Measurements from ENCODE around the gene GSK3A. TPM values are rescaled to one million over a fixed set of nuclear protein-coding genes. Genes with fewer than 3 reads are reported as not detected.

Gene GSK3A
- polyA plus RNA-seq, 2 donors: 32.9 TPM

DNA sequence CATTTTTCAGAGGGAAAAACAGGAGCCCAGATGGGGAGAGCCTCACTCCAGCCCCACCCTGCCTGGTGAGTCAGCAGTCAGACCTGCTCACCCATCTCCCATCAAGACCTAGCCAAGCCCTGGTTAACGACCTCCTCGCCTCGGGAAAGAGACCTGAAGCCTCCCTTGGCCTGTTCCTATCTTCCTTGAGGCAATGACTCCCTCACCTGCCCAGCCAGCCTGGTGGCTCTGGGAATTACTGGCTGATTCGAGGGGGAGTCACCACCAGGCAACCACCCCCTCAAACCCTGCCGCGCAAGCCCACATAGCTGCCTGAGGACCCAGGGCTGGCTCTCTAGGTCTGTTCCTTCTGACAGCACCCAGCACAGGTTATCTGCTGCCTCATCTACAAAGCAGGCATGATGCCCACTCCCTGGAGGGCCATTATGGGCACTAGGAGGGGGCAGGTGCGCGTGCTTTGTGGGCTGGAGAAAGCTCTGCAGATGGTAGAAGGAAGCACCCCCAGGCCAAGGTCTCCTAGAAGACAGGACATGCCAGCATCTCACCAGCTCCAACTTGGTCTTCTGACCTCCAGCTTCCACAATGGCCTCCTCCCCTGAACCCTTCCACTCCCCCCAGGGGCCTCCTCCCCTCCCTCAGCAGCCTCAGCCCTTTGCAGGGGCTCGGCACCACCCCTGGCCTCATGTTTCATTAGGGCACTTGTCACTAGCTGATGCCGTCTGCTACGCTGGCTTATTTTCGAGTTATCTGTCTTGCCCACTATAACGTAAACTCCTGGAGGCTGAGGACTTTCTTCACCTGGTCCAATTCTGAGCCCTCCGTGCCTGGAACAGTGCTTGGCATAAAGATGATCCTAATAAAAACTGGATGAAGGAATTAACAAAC, 35.3 kb downstream of the GSK3A start:
- peaks cover 19 to 43% of the 10 kb centered on the region in 2 donors for H3K36me3 ChIP-seq (ENCODE audit: control insufficient read depth in 2 of 2, insufficient read depth in 2 of 2, low read length in 1 of 2)
- no peaks in the 10 kb centered on the region for H3K27me3 ChIP-seq (ENCODE audit: control insufficient read depth in 1 of 2, insufficient read depth in 2 of 2, low read length in 2 of 2)
- H3K4me1 ChIP-seq (ENCODE audit: control insufficient read depth in 2 of 2, insufficient read depth in 2 of 2, low read length in 1 of 2): peaks cover 6 to 11% of the 10 kb centered on the region in 2 donors
- H3K4me3 ChIP-seq (ENCODE audit: low read depth in 1 of 2, low read length in 2 of 2): no peak overlapping the region
- peak overlapping the region; percentile 83 to 89 for H3K27ac ChIP-seq (ENCODE audit: low read depth in 2 of 2, low read length in 1 of 2)
- WGBS, 2 donors: 75 to 79% methylated on average over 14 of the region's 14 CpGs
- no peaks in the 10 kb centered on the region for H3K9me3 ChIP-seq (ENCODE audit: control insufficient read depth in 2 of 2, insufficient read depth in 1 of 2, low read depth in 1 of 2, low read length in 1 of 2)

- peaks cover 6 to 24% of the 10 kb centered on the region in 2 donors for H3K4me1 ChIP-seq (ENCODE audit: control insufficient read depth in 2 of 2, insufficient read depth in 2 of 2, low read length in 1 of 2)
- 88 to 89% methylated on average over 6 of the region's 6 CpGs for WGBS, 2 donors
- no peak overlapping the region for H3K4me3 ChIP-seq (ENCODE audit: low read depth in 1 of 2, low read length in 2 of 2)
- peaks cover 17 to 49% of the 10 kb centered on the region in 2 donors for H3K36me3 ChIP-seq (ENCODE audit: control insufficient read depth in 2 of 2, insufficient read depth in 2 of 2, low read length in 1 of 2)
- H3K27ac ChIP-seq (ENCODE audit: low read depth in 2 of 2, low read length in 1 of 2): no peak overlapping the region
- no peaks in the 10 kb centered on the region for H3K27me3 ChIP-seq (ENCODE audit: control insufficient read depth in 1 of 2, insufficient read depth in 2 of 2, low read length in 2 of 2)
- no peaks in the 10 kb centered on the region for H3K9me3 ChIP-seq (ENCODE audit: control insufficient read depth in 2 of 2, insufficient read depth in 1 of 2, low read depth in 1 of 2, low read length in 1 of 2)
Observed at GRCh38 chr19:42204664-42205063, 37.7 kb downstream of the GSK3A start.

DNA sequence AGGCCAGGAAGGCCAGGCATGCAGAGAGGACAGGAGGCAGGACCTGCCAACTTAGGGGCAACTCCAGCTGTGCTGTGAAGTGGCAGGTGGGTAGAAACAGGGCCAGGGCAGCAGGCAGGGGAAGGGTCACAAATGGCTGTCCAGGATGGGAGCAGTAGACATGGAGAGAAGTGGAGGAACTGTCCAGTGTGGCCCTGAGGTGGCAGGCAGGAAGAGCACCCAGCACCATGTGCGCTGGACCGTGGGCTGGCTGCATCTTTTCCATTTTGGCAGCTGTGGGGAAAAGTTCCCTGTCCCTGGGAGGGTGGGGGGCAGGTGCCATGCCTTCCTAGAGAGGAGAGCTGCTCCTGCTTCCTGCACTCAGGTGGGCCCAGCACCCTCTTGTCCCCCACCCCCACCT, 38.7 kb downstream of the GSK3A start:
- H3K27ac ChIP-seq (ENCODE audit: low read depth in 2 of 2, low read length in 1 of 2): no peak overlapping the region
- no peaks in the 10 kb centered on the region for H3K27me3 ChIP-seq (ENCODE audit: control insufficient read depth in 1 of 2, insufficient read depth in 2 of 2, low read length in 2 of 2)
- 80 to 91% methylated on average over 1 to 2 of the region's 2 CpGs for WGBS, 2 donors
- no peaks in the 10 kb centered on the region for H3K9me3 ChIP-seq (ENCODE audit: control insufficient read depth in 2 of 2, insufficient read depth in 1 of 2, low read depth in 1 of 2, low read length in 1 of 2)
- H3K36me3 ChIP-seq (ENCODE audit: control insufficient read depth in 2 of 2, insufficient read depth in 2 of 2, low read length in 1 of 2): peaks cover 18 to 50% of the 10 kb centered on the region in 2 donors
- H3K4me1 ChIP-seq (ENCODE audit: control insufficient read depth in 2 of 2, insufficient read depth in 2 of 2, low read length in 1 of 2): peaks cover 12 to 34% of the 10 kb centered on the region in 2 donors
- H3K4me3 ChIP-seq (ENCODE audit: low read depth in 1 of 2, low read length in 2 of 2): no peak overlapping the region

GRCh38 chr19:42202290-42202880, 40.0 kb downstream of the GSK3A start:
- H3K36me3 ChIP-seq (ENCODE audit: control insufficient read depth in 2 of 2, insufficient read depth in 2 of 2, low read length in 1 of 2): peaks cover 17 to 49% of the 10 kb centered on the region in 2 donors
- H3K4me3 ChIP-seq (ENCODE audit: low read depth in 1 of 2, low read length in 2 of 2): no peak overlapping the region
- H3K27me3 ChIP-seq (ENCODE audit: control insufficient read depth in 1 of 2, insufficient read depth in 2 of 2, low read length in 2 of 2): no peaks in the 10 kb centered on the region
- H3K27ac ChIP-seq (ENCODE audit: low read depth in 2 of 2, low read length in 1 of 2): peak overlapping the region; percentile 8 to 59
- H3K9me3 ChIP-seq (ENCODE audit: control insufficient read depth in 2 of 2, insufficient read depth in 1 of 2, low read depth in 1 of 2, low read length in 1 of 2): no peaks in the 10 kb centered on the region
- H3K4me1 ChIP-seq (ENCODE audit: control insufficient read depth in 2 of 2, insufficient read depth in 2 of 2, low read length in 1 of 2): peaks cover 12 to 39% of the 10 kb centered on the region in 2 donors
- WGBS, 2 donors: 78 to 82% methylated on average over 5 of the region's 5 CpGs

DNA sequence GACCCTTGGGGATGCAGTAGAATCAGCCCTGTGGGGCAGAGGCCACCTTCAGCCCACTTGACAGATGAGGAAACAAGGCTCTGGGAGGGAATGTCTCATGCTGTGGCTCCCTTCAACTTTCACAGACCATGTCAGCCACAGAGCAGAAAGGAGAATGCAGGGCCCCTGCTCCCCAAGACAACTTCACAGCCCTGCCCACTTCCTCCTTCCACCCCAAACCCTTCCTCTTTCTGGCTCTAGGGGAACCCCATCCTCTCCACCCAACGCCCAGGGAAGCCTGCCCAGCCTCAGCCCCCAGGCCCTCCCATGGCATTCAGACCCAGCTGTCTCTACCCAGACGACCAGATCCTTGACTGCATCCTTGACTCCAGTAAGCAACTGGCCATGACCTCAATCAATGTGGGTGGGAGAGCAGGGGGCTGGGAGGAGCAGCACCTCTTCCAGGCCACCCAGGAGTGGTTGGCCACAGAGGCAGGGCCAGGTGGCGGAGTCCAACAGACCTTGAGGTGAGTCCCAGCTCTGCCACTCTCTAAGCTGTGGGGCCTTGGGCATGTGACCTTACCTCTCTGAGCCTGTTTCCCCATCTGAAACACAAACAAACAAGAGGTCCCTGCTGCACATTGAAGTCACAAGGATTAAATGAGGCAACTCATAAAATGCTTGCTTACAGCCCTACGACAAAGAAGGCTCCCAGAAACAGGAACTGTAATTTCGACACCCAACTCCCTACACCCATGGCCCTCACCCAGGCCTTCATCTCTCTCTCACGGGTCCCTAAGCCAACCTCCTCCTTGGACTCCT, 40.7 kb downstream of the GSK3A start:
- Histone ChIP-seq H3K36me3 (ENCODE audit: control insufficient read depth in 2 of 2, insufficient read depth in 2 of 2, low read length in 1 of 2) (peaks cover 17 to 43% of the 10 kb centered on the region in 2 donors), H3K4me1 (ENCODE audit: control insufficient read depth in 2 of 2, insufficient read depth in 2 of 2, low read length in 1 of 2) (peaks cover 6 to 37% of the 10 kb centered on the region in 2 donors), H3K4me3 (ENCODE audit: low read depth in 1 of 2, low read length in 2 of 2) (no peak overlapping the region), H3K27ac (ENCODE audit: low read depth in 2 of 2, low read length in 1 of 2) (peak overlapping the region; percentile 58 to 59), H3K27me3 (ENCODE audit: control insufficient read depth in 1 of 2, insufficient read depth in 2 of 2, low read length in 2 of 2) (no peaks in the 10 kb centered on the region), H3K9me3 (ENCODE audit: control insufficient read depth in 2 of 2, insufficient read depth in 1 of 2, low read depth in 1 of 2, low read length in 1 of 2) (no peaks in the 10 kb centered on the region)
- 62 to 66% methylated on average over 6 of the region's 6 CpGs for WGBS, 2 donors

DNA sequence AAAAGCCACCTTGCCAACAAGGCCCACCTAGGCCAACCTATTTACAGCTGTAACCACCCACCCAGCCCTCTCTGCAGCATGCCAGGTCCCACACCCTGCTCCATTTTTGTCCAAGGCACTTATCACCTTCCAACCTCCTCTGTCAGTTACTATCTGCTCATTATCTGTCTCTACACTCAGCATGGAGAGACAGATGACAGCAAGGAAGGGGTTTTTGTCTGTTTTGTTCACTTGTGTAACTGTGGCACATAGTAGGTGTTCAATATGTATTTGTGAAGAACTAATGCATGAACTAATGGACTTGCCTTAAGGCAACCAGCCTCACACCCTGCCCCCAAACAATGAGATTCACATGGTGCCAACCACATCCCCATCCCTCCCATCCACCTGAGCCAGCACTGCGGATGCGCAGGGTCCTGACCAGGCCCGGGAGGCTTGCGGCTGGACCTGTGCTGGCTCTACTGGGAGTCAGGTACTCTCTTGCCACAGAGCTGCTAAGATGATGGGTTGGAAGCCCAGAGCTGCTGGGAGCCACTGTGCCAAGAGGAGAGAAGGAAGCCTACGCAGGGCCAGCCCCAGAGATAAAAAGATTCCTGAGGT, 42.2 kb downstream of the GSK3A start:
- Histone ChIP-seq H3K4me3 (ENCODE audit: low read depth in 1 of 2, low read length in 2 of 2) (no peak overlapping the region), H3K36me3 (ENCODE audit: control insufficient read depth in 2 of 2, insufficient read depth in 2 of 2, low read length in 1 of 2) (peaks cover 12 to 38% of the 10 kb centered on the region in 2 donors)
- 83 to 91% methylated on average over 5 of the region's 5 CpGs for WGBS, 2 donors

GRCh38 chr19:42199440-42200115, 42.8 kb downstream of the GSK3A start:
- Histone ChIP-seq H3K4me3 (ENCODE audit: low read depth in 1 of 2, low read length in 2 of 2) (peak overlapping the region in 1 of 2 donors; percentile 23), H3K36me3 (ENCODE audit: control insufficient read depth in 2 of 2, insufficient read depth in 2 of 2, low read length in 1 of 2) (peaks cover 7 to 38% of the 10 kb centered on the region in 2 donors), H3K9me3 (ENCODE audit: control insufficient read depth in 2 of 2, insufficient read depth in 1 of 2, low read depth in 1 of 2, low read length in 1 of 2) (no peaks in the 10 kb centered on the region), H3K27ac (ENCODE audit: low read depth in 2 of 2, low read length in 1 of 2) (peak overlapping the region; percentile 74 to 83), H3K4me1 (ENCODE audit: control insufficient read depth in 2 of 2, insufficient read depth in 2 of 2, low read length in 1 of 2) (peaks cover 6 to 32% of the 10 kb centered on the region in 2 donors), H3K27me3 (ENCODE audit: control insufficient read depth in 1 of 2, insufficient read depth in 2 of 2, low read length in 2 of 2) (no peaks in the 10 kb centered on the region)
- 47 to 59% methylated on average over 32 of the region's 32 CpGs for WGBS, 2 donors

More for the DNA sequence above, 42.2 kb downstream of the GSK3A start:
- Histone ChIP-seq H3K27ac (ENCODE audit: low read depth in 2 of 2, low read length in 1 of 2) (peak overlapping the region; percentile 74 to 83), H3K4me1 (ENCODE audit: control insufficient read depth in 2 of 2, insufficient read depth in 2 of 2, low read length in 1 of 2) (peaks cover 6 to 32% of the 10 kb centered on the region in 2 donors), H3K9me3 (ENCODE audit: control insufficient read depth in 2 of 2, insufficient read depth in 1 of 2, low read depth in 1 of 2, low read length in 1 of 2) (no peaks in the 10 kb centered on the region), H3K27me3 (ENCODE audit: control insufficient read depth in 1 of 2, insufficient read depth in 2 of 2, low read length in 2 of 2) (no peaks in the 10 kb centered on the region)

- peak overlapping the region; percentile 74 to 83 for H3K27ac ChIP-seq (ENCODE audit: low read depth in 2 of 2, low read length in 1 of 2)
- peak overlapping the region in 1 of 2 donors; percentile 23 for H3K4me3 ChIP-seq (ENCODE audit: low read depth in 1 of 2, low read length in 2 of 2)
- WGBS, 2 donors: 44 to 57% methylated on average over 7 of the region's 7 CpGs
- H3K4me1 ChIP-seq (ENCODE audit: control insufficient read depth in 2 of 2, insufficient read depth in 2 of 2, low read length in 1 of 2): peaks cover 6 to 32% of the 10 kb centered on the region in 2 donors
- H3K36me3 ChIP-seq (ENCODE audit: control insufficient read depth in 2 of 2, insufficient read depth in 2 of 2, low read length in 1 of 2): peaks cover 6 to 34% of the 10 kb centered on the region in 2 donors
- H3K9me3 ChIP-seq (ENCODE audit: control insufficient read depth in 2 of 2, insufficient read depth in 1 of 2, low read depth in 1 of 2, low read length in 1 of 2): no peaks in the 10 kb centered on the region
- H3K27me3 ChIP-seq (ENCODE audit: control insufficient read depth in 1 of 2, insufficient read depth in 2 of 2, low read length in 2 of 2): no peaks in the 10 kb centered on the region
Observed at GRCh38 chr19:42198676-42199439, 43.5 kb downstream of the GSK3A start.
